ENCODE measurements around the gene ODAD4. TPM values are rescaled to one million over a fixed set of nuclear protein-coding genes. Genes with fewer than 3 reads are reported as not detected.
A peak's percentile ranks its signal among the peaks of the same experiment; 100 is the strongest.

The ODAD4 gene
- total and polyA plus RNA-seq, 2 of the 4 experiments (the other 2 are of a cell fraction): 0.38 to 0.54 TPM

GRCh38 chr17:41973408-41973811 lies 43.0 kb downstream of the ODAD4 start:
- dilution Hi-C loops (cut with HindIII; ENCODE audit: low sequenced_read_pairs, unreplicated experiment): no loop called here
- peak overlapping the region; percentile 10 for H2AFZ ChIP-seq (replicated peaks; ENCODE audit: low read length, poor library complexity)
- no peak overlapping the region for H2AK9ac ChIP-seq (replicated peaks; ENCODE audit: low read depth, low read length, poor library complexity)
- TF ChIP-seq POLR2A (IDR thresholded peaks at IDR 0.05; ENCODE audit: low read depth, low read length): no peak
- TF ChIP-seq RAD21 (IDR thresholded peaks at IDR 0.05; ENCODE audit: low read length): no peak
- TF ChIP-seq USF2 (IDR thresholded peaks at IDR 0.05; ENCODE audit: low read depth, low read length): no peak
- no peak for TF ChIP-seq ELK1 (IDR thresholded peaks at IDR 0.05; ENCODE audit: borderline replicate concordance, low read depth, low read length)
- TF ChIP-seq MAFK (IDR thresholded peaks at IDR 0.05; ENCODE audit: low read depth, low read length): no peak
- no peak for TF ChIP-seq BHLHE40 (IDR thresholded peaks at IDR 0.05; ENCODE audit: low read depth, low read length)
- in situ Hi-C loops (cut with MboI; ENCODE audit: low sequenced_read_pairs): no loop called here
- H3K79me1 ChIP-seq (ENCODE audit: low read depth in 1 of 2, low read length in 2 of 2): peaks cover 29 to 70% of the 10 kb centered on the region in 2 experiments
- DNase-seq (no peak), ATAC-seq (ENCODE audit: low read depth) (no peak)
- no peaks in the 10 kb centered on the region for H3K9me3 ChIP-seq (ENCODE audit: control insufficient read depth, insufficient read depth, low read length)
- no peak overlapping the region for H2BK20ac ChIP-seq (ENCODE audit: low read depth, low read length)
- peaks cover 78% of the 10 kb centered on the region for H3K36me3 ChIP-seq (ENCODE audit: control insufficient read depth, insufficient read depth, low read length)
- intact Hi-C loops (cut with micrococcal nuclease): no loop called here
- no peak overlapping the region for H4K8ac ChIP-seq (ENCODE audit: low read depth in 2 of 2, low read length in 2 of 2)
- peaks cover 48% of the 10 kb centered on the region for H4K20me1 ChIP-seq (ENCODE audit: insufficient read depth, low read length)
- no peak overlapping the region for H2AK5ac ChIP-seq (ENCODE audit: low read depth, low read length)
- no peak overlapping the region for H3K23ac ChIP-seq (ENCODE audit: low read depth, low read length)
- H3K56ac ChIP-seq (ENCODE audit: extremely low read depth, insufficient read depth, low read length): no peak overlapping the region
- H3K14ac ChIP-seq (replicated peaks; ENCODE audit: low read depth, low read length): no peak overlapping the region
- no peak overlapping the region for H3K9ac ChIP-seq (ENCODE audit: low read depth, low read length)
- no peak overlapping the region for H4K91ac ChIP-seq (ENCODE audit: insufficient read depth, low read depth, low read length)
- no peaks in the 10 kb centered on the region for H3K27me3 ChIP-seq (ENCODE audit: control insufficient read depth, insufficient read depth, low read length)
- no peak overlapping the region for H3K4me2 ChIP-seq (ENCODE audit: low read depth, low read length)
- no peak overlapping the region for H2BK120ac ChIP-seq (ENCODE audit: low read depth, low read length)
- no peak overlapping the region for H3K18ac ChIP-seq (ENCODE audit: low read depth, low read length)
- no peak overlapping the region for H3K4me3 ChIP-seq (ENCODE audit: insufficient read depth, low read depth, low read length)
- H2BK15ac ChIP-seq (ENCODE audit: low read depth, low read length): no peak overlapping the region
- H4K5ac ChIP-seq (ENCODE audit: low read depth, low read length): no peak overlapping the region
- H3K9me1 ChIP-seq (ENCODE audit: insufficient read depth, low read length): peaks cover 6% of the 10 kb centered on the region; the same call in 1 of the 2 replicates
- POLR2A ChIA-PET (ENCODE audit: unreplicated experiment): no interaction called here
- CTCF ChIA-PET: no interaction called here
- H2BK5ac ChIP-seq (ENCODE audit: low read depth, low read length, poor library complexity, severe bottlenecking): no peak overlapping the region
- BruUV-seq (replicated peaks): no TSS peak
- H3K4me1 ChIP-seq (ENCODE audit: control insufficient read depth, insufficient read depth, low read length): no peaks in the 10 kb centered on the region; the same call in 1 of the 2 replicates
- H3K4ac ChIP-seq (ENCODE audit: low read depth, low read length): no peak overlapping the region
- H3K27ac ChIP-seq (ENCODE audit: insufficient read depth, low read length): no peak overlapping the region
- WGBS, 2 experiments (ENCODE audit: extremely low coverage in 2 of 2, insufficient read length in 1 of 2): 65% methylated on average over 18 of the region's 19 CpGs; no CpG with 5 or more reads in 1 of the 2 experiments
